ENCODE measurements around the gene MICAL3.
"Not testable (repeated sequence)": the region's sequence is repeated elsewhere in the genome, so short reads cannot be mapped to it uniquely, and the experiment has no call there.

The MICAL3 gene, protein sequence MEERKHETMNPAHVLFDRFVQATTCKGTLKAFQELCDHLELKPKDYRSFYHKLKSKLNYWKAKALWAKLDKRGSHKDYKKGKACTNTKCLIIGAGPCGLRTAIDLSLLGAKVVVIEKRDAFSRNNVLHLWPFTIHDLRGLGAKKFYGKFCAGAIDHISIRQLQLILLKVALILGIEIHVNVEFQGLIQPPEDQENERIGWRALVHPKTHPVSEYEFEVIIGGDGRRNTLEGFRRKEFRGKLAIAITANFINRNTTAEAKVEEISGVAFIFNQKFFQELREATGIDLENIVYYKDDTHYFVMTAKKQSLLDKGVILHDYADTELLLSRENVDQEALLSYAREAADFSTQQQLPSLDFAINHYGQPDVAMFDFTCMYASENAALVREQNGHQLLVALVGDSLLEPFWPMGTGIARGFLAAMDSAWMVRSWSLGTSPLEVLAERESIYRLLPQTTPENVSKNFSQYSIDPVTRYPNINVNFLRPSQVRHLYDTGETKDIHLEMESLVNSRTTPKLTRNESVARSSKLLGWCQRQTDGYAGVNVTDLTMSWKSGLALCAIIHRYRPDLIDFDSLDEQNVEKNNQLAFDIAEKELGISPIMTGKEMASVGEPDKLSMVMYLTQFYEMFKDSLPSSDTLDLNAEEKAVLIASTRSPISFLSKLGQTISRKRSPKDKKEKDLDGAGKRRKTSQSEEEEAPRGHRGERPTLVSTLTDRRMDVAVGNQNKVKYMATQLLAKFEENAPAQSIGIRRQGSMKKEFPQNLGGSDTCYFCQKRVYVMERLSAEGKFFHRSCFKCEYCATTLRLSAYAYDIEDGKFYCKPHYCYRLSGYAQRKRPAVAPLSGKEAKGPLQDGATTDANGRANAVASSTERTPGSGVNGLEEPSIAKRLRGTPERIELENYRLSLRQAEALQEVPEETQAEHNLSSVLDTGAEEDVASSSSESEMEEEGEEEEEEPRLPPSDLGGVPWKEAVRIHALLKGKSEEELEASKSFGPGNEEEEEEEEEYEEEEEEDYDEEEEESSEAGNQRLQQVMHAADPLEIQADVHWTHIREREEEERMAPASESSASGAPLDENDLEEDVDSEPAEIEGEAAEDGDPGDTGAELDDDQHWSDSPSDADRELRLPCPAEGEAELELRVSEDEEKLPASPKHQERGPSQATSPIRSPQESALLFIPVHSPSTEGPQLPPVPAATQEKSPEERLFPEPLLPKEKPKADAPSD (N-terminal part only)

DNA sequence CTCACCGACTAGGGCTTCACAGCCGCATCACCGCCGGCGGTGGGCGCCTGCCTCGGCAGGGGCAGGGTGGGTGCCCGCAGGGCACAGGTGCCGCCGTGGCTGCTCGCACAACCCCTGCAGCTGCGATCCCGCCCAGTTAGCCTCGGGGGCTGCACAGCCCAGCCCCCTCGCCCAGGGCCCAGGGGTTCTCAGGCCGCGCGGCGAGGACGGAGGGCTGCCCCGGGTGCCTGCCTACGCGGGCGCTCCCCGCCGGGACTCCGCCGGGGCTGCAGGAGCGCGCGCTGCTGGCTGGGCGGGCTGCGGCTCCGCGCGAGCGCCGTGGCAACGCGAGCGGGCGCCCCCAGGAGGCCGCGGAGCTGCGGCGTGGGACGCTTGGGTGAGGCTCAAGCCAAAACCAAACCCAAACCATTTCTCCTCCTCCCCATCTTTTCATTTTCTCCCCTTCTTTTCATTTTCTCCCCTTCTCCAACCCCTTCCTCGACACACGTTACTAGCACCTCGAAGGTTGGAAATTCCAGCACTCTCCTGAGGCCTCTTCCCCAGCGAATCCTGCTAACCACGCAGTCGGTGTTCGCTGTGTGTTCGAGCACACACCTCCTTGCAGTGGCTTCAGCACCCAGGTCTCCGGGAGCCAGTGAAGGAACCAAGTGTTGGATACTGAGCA, at the start of gene MICAL3:
MICAL3 (minus strand) TSS at position 286 of the 664 bp plus-strand sequence. CDS start 117,749 bp downstream, outside the sequence.
- TF ChIP-seq, protein P1, sequence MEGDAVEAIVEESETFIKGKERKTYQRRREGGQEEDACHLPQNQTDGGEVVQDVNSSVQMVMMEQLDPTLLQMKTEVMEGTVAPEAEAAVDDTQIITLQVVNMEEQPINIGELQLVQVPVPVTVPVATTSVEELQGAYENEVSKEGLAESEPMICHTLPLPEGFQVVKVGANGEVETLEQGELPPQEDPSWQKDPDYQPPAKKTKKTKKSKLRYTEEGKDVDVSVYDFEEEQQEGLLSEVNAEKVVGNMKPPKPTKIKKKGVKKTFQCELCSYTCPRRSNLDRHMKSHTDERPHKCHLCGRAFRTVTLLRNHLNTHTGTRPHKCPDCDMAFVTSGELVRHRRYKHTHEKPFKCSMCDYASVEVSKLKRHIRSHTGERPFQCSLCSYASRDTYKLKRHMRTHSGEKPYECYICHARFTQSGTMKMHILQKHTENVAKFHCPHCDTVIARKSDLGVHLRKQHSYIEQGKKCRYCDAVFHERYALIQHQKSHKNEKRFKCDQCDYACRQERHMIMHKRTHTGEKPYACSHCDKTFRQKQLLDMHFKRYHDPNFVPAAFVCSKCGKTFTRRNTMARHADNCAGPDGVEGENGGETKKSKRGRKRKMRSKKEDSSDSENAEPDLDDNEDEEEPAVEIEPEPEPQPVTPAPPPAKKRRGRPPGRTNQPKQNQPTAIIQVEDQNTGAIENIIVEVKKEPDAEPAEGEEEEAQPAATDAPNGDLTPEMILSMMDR (conservative IDR thresholded peaks at IDR 0.05; ENCODE audit: control insufficient read depth, insufficient read depth, low read depth, low read length) = peak; percentile 37
- H3K4me3 ChIP-seq (ENCODE audit: control insufficient read depth, low read depth, low read length) = peak within 1 kb of the TSS; percentile 54
- DNase-seq (ENCODE audit: low read depth) = peak; percentile 53

DNA sequence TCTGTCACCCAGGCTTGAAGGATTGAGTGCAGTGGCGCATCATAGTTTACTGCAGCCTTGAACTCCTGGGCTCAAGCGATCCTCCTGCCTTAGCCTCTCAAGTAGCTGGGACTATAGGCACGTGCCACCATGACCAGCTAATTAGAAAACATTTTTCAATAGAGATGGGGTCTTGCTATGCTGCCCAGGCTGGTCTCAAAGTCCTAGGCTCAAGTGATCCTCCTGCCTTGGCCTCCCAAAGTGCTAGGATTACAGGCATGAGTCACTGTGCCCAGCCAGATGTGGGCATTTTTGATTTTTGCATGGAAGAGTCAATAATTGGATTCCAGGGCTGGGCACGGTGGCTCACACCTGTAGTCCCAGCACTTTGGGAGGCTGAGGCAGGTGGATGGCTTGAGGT, 49.6 kb upstream of the MICAL3 start:
- not testable (repeated sequence) for DNase-seq (ENCODE audit: low read depth); H3K4me3 ChIP-seq (ENCODE audit: control insufficient read depth, low read depth, low read length)

DNA sequence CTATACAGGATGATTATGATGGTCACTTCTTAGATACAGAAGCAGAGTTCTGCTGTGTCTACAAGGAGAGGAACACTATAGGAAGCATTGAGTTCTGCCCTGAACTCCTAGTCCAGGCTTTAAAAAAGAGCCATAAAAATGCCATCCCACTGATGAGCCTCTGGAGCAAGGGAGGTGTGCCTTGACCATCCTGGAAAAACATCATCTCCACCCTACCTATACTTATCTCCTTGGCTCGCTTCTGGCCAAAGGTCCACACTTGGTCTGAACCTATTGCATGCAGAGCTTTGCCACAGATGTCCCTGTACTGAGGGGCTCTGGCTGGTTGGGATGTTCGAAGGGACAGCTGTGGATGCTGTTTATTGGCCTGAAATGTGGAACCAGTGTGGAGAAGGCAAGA, 49.1 kb upstream of the MICAL3 start:
- TF ChIP-seq, protein P1 (conservative IDR thresholded peaks at IDR 0.05; ENCODE audit: control insufficient read depth, insufficient read depth, low read depth, low read length) = no peak
- no peak for DNase-seq (ENCODE audit: low read depth)

DNA sequence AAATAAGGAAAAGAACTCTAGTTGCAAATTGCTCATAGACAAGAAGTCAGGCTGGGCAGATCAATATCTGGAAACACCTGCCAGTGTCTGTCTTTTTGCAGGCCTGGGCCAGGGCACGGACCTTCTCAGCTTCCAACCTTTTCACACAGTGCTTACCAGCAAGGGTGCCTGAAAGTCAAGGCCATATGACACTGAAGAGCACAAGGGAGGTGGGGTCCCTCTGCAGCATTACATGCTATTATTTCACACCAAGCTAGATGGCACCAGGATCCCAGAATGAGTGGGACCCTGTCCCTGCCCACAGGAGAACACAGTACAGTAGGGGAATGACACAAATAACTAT, 47.6 kb upstream of the MICAL3 start:
- no peak for DNase-seq (ENCODE audit: low read depth)
- no peak overlapping the region for H3K4me3 ChIP-seq (ENCODE audit: control insufficient read depth, low read depth, low read length)
- TF ChIP-seq, protein P1 (conservative IDR thresholded peaks at IDR 0.05; ENCODE audit: control insufficient read depth, insufficient read depth, low read depth, low read length) = no peak

More for the DNA sequence above, 49.1 kb upstream of the MICAL3 start:
- no peak overlapping the region for H3K4me3 ChIP-seq (ENCODE audit: control insufficient read depth, low read depth, low read length)

DNA sequence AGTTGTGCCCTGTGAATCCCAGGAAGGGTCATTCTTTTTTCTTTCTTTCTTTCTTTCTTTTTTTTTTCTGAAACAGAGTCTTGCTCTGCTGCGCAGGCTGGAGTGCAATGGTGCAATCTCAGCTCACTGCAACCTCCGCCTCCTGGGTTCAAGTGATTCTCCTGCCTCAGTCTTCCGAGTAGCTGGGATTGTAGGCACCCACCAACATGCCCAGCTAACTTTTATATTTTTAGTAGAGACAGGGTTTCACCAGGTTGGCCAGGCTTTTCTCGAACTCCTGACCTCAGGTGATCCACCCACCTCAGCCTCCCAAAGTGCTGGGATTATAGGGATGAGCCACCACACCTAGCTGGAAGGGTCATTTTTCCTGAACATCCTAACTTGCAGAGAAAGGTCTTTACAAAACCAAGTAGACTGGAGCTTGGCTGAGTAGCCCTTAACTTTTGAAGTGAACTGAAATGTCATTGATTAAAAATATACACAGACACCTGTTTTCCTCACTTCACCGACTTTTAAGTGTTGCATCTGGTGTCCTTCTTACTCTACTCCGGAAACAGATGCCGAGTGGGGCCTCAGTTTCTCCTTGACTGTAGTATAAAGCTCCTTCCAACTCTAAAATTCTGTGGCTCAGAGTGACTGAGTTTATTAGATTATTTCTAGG, 47.1 kb upstream of the MICAL3 start:
- DNase-seq (ENCODE audit: low read depth); H3K4me3 ChIP-seq (ENCODE audit: control insufficient read depth, low read depth, low read length): not testable (repeated sequence)

DNA sequence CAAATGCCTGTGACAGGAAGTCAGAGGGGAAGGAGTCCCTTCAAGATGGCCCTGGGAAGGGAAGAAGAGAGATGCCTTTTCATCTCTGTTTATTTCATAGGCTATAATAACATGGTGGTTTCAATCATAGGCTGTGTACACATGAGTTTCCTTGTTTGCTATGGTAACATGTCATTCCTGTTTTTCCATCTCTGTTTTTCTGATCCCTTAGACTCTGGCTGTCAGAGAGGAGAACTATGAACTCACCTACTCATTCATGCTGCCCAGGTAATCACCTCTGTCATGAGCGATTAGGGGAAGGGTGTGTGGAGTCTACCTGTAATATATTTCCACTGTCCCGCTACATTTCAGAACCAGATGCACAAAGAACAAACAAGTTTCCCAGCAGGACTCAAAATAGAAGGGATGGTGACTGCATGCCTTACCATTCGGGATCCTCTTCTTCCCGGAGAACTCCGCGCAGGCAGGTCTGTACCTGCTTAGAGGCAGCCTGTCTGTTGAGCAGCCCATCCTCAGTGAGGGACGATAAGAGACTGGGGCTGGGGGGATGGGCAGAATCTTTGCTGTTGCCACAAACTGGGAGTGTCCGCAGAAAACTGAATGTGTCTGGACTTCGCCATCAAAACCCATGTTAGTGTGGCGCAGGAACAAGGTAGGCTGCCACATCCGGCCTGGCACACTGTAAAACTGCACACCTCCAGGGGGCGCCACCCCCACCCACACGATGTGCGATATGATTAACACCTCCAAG, 46.4 kb upstream of the MICAL3 start:
- TF ChIP-seq, protein P1 (conservative IDR thresholded peaks at IDR 0.05; ENCODE audit: control insufficient read depth, insufficient read depth, low read depth, low read length) = no peak
- no peak for DNase-seq (ENCODE audit: low read depth)

More for the DNA sequence above, 46.4 kb upstream of the MICAL3 start:
- H3K4me3 ChIP-seq (ENCODE audit: control insufficient read depth, low read depth, low read length) = no peak overlapping the region

Measured in fibroblast of mammary gland (primary cell).